GM19035 (cell line): ENCODE data around the gene CDH12.
"Not testable (repeated sequence)": the region's sequence is repeated elsewhere in the genome, so short reads cannot be mapped to it uniquely, and the experiment has no call there.

Source experiments
- ATAC-seq: cut with Tn5 transposase; IDR thresholded peaks from one replicate; pipeline ENCODE4 v1.9.1; 2021; ENCODE audit not compliant: unreplicated experiment

CDH12 gene

GRCh38 chr5:22774214-22774613, 78.9 kb downstream of the CDH12 start:
- not testable (repeated sequence) for ATAC-seq

- no peak for ATAC-seq
Measured at GRCh38 chr5:22764736-22765135, 88.4 kb downstream of the CDH12 start.

- no peak for ATAC-seq
Measured at GRCh38 chr5:22757776-22758175, 95.4 kb downstream of the CDH12 start.

DNA sequence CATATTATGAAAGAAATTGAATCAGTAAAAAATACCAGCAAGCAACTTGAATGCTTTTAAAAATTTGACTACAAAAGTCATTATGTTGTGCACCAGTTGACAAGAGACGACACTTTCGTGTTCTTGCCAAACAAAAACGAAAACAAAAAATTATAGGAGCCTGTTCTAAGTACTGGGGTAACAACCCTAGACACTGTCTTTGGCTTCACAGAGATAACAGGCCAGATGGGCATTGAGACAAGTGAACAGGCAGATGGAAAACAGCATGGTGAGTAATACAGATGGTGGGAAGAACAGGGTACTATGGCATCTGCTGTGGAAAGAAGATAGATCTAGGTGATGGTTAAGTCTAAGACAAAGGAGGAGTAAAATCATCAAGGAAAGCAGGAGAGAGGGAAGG, 99.0 kb downstream of the CDH12 start:
- no peak for ATAC-seq

DNA sequence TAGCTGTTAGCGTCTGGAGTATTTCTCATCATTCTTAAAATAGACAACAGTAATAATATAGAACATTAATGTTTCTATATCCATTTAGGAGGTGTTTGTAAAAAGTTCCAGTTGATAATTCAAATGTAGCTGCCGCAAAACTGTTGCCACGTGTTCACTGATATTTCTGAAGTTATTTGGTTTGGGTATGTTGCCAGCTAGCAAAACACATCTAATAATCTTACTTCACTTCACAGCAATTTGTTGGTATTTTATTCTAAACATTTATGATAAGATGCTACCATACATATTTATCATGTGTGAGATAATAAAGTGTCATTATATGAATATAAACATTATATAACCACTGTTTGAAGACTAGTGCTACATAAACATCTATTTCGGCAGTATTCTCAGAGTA, 101.6 kb downstream of the CDH12 start:
- no peak for ATAC-seq

GRCh38 chr5:22736443-22737003, 116.6 kb downstream of the CDH12 start:
- ATAC-seq, result no peak

- no peak for ATAC-seq
Measured at GRCh38 chr5:22734907-22735306, 118.2 kb downstream of the CDH12 start.

DNA sequence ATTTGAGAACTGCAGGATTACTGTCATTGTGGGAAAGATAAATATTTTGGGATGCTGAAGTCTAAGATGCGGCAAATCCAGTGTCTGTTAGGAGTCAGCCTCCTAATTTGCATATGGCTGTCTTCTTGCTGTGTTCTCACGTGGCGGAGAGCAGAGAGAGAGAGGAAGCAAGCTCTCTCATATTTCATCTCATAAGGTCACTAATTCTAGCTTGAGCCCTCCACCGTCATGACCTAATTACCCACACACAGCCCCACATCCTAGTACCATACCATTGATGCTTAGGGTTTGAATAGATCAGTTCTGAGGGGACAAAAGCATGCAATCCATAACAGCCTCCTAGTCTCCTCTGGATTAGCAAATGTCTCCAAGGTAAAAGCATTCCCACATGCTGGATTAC, 124.5 kb downstream of the CDH12 start:
- ATAC-seq, result no peak

GRCh38 chr5:22722491-22722890, 130.7 kb downstream of the CDH12 start:
- ATAC-seq, result no peak

GRCh38 chr5:22722056-22722455, 131.1 kb downstream of the CDH12 start:
- no peak for ATAC-seq

DNA sequence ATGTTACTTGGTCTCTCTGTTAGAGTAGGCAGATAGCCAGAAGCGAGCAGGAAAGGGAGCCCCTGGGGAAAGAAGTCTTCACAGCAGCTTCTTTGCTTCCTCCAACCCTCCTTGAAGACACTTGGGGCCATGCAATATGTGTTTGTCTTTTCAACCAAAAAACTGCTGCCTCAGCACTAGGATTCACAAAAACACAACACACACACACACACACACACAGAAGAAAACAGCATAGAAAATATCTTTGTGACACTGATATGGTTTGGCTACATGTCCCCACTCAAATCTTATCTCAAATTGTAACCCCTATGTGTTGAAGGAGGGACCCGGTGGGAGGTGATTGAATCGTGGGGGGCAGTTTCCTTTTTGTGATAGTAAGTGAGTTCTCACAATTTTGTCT, 133.3 kb downstream of the CDH12 start:
- ATAC-seq, result no peak

DNA sequence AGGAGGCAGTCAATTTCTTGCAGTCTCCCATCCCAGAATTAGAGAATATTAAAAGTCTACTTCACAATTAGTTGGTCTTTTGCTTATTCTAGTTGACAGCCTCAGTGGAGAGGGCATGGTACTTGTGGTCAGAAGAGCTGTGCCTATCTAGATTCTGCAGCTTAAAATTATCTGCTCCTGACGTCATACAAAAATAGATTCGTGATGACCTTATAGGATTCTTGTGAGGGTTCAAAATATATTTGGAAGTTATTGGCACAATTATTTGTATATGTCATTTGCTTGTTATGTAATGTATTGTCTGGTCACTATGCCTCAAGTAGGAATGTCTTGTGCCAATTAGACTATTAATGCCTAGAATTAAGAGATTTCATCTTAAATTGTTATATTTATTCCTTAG, 142.5 kb downstream of the CDH12 start:
- ATAC-seq, result no peak

GRCh38 chr5:22709743-22710142, 143.4 kb downstream of the CDH12 start:
- no peak for ATAC-seq

- ATAC-seq, result no peak
Measured at GRCh38 chr5:22708770-22709328, 144.3 kb downstream of the CDH12 start.

- ATAC-seq, result no peak
Measured at GRCh38 chr5:22706901-22707300, 146.2 kb downstream of the CDH12 start.

DNA sequence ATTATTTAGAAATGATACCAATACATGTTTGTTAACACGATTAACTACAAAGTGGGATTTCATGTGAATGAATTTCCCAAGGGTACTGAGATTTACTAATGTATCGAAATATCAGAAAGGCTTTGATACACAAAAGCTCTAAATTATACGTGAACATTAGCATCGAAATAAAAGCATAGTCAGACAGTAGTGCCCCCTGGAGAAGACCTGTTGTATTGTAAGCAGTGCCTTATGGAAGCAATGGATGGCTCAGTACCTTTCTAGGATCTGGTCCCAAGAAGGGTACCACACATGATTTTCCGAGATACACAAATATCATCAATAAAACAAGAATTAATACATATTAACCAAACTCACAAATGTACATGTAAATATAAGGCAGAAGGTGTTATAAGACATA, 153.8 kb downstream of the CDH12 start:
- no peak for ATAC-seq

GRCh38 chr5:22693121-22693520, 160.0 kb downstream of the CDH12 start:
- no peak for ATAC-seq

DNA sequence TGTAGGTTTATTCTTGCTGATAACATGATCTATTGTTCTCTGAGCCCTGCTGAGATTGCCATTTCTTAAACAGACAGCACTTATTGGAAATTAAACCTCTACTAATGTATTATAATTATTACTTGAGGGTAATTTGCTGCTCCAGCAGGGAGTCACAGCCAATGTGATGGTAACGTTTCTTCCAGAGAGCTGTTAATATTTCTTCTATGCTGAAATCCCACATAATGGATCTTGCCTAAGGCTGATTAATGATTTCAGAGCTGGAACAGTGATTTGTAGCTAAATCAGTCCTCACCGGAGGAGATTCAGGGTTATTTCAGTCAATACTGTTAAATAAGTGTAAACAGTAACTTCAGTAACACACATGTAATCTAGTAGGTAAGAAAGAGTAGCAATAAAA, 170.1 kb downstream of the CDH12 start:
- ATAC-seq, result no peak

DNA sequence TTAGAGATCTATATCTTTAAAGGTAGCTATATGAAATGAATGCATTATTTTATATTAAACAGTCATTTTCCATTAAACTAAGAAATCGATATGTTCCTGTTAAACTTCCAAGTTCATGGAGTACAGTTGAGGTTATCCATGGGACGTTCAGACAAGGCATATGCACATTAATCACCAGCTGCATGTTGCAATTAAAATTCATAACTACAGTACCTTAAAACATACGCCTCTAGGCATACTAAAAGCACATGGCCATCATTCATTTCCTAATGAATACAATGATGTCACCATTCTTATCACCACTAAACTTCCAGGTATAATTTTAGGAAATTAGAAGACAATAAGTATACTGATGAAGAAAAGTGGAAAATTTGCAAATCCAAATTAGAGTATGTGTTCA, 174.3 kb downstream of the CDH12 start:
- no peak for ATAC-seq

- ATAC-seq, result no peak
Measured at GRCh38 chr5:22673131-22673530, 180.0 kb downstream of the CDH12 start.

DNA sequence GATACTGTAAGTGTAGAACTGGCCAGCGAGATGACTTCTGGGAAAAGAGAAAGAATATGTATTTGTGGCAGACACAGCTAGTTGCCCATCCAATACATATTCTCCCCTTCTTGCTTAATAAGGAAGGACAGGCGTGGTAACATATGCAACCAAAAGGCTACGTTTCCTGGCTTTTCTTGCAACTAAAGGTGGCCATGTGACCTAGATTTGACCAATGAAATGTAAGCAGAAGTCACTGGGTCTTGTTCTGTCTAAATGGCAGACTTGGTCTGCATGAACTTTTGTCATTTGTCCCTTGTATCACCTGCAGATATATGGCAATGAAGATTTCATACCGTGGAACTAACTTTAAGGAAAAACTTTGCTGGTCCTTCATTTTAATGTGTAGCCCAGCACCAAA, 183.8 kb downstream of the CDH12 start:
- ATAC-seq, result no peak

DNA sequence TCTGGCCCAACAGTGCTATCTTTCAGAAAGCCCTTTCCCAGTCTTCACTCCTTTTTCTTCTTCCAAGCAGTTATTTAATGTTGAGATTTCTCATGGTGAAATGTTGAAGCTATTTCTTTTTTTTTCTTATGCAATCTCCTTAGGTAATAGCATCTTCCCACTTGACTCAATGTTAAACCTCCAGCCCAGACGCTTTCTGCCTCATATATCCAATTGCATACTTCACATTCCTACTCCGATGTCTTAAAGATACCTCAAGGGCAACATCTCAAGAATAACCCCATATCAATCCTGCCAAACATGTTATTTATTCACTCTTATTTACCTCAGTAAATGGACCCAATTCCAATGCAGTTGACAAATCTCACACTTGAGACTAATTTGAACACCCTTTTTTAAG, 187.3 kb downstream of the CDH12 start:
- no peak for ATAC-seq

- ATAC-seq, result no peak
Measured at GRCh38 chr5:22663134-22663533, 190.0 kb downstream of the CDH12 start.
